Stomach (tissue), 19 donors: Measurements from ENCODE around the gene PRKX. TPM values are rescaled to one million over a fixed set of nuclear protein-coding genes. Genes with fewer than 3 reads are reported as not detected.

Experiments
- DNase-seq, 2 donors: peaks; one replicate each; pipeline versions ENCODE4 v3.0.0 to v3.0.0-alpha.2; 2013 to 2019
- H3K27ac ChIP-seq, 5 donors: fragments of 200-600 bp in 4 of 5; sonication (generic) in 4 of 5; one replicate each; pipeline ENCODE4 v1.5.1; 2013 to 2019; ENCODE audit warnings: mild to moderate bottlenecking in 1 of 5, moderate library complexity in 1 of 5
- H3K27me3 ChIP-seq, 3 donors: fragments of 200-600 bp; sonication (generic); one replicate each; pipeline ENCODE4 v1.5.1; 2017 to 2019; ENCODE audit warnings: mixed run types in 1 of 3
- H3K36me3 ChIP-seq, 4 donors: fragments of 200-600 bp; sonication (generic); 1 replicate in 3 of 4; 2 replicates in 1 of 4; pipeline ENCODE4 v1.5.1; 2016 to 2019
- H3K4me1 ChIP-seq, 4 donors: fragments of 200-600 bp; sonication (generic); one replicate each; pipeline ENCODE4 v1.5.1; 2016 to 2019
- H3K4me3 ChIP-seq, 4 donors: fragments of 200-600 bp; sonication (generic) in 3 of 4; one replicate each; pipeline ENCODE4 v1.5.1; 2016 to 2019; ENCODE audit warnings: mild to moderate bottlenecking in 1 of 4
- H3K9me3 ChIP-seq, 4 donors: fragments of 200-600 bp; sonication (generic); one replicate each; pipeline ENCODE4 v1.5.1; 2016 to 2019
- CTCF ChIP-seq, 7 experiments: fragments of 450-650 bp in 4 of 7; fragments of 200-600 bp in 3 of 7; sonication (generic) in 3 of 7; IDR thresholded peaks; one replicate each; pipeline ENCODE4 v1.5.1; 2016 to 2019; ENCODE audit warnings: antibody characterized with exemption in 7 of 7, control low read depth in 2 of 7, mild to moderate bottlenecking in 1 of 7
- EP300 ChIP-seq: sonication (generic); formaldehyde crosslinking; IDR thresholded peaks from one replicate; pipeline ENCODE4 v1.6.1; 2017; ENCODE audit warnings: antibody characterized with exemption
- POLR2A ChIP-seq, 4 donors: fragments of 450-650 bp; IDR thresholded peaks; one replicate each; pipeline ENCODE4 v1.6.1; 2016; ENCODE audit warnings: antibody characterized with exemption in 4 of 4, control low read depth in 2 of 4, mild to moderate bottlenecking in 1 of 4, moderate library complexity in 1 of 4
- POLR2AphosphoS5 ChIP-seq, 3 donors: sonication (generic); formaldehyde crosslinking; IDR thresholded peaks; one replicate each; pipeline ENCODE4 v1.6.1; 2016; ENCODE audit warnings: antibody characterized with exemption in 3 of 3
- WGBS, 5 donors: extraction: QIAGEN DNeasy Blood & Tissue Kit in 3 of 5; methylation state at CpG; one replicate each; pipeline versions ENCODE4 v1.1.5 to v1.1.7; 2013 to 2018; 5-methylcytosine and 5-hydroxymethylcytosine counted together
- intact Hi-C: fragments of 100-400 bp; cut with DNase I; formaldehyde crosslinking; loops from one replicate; pipeline ENCODE4 v1.15.1; 2023; ENCODE audit warnings: low total_unique reads
- long read RNA-seq, 10 donors: transcript quantifications; one replicate each; lab custom pipeline, GENCODE V29; 2026
- polyA plus RNA-seq, 3 donors: library from polyadenylated mRNA; stranded (reverse); fragments of 200-250 nt; gene quantifications; one replicate each; pipeline ENCODE4 v1.2.3, GENCODE V29; 2013
- total RNA-seq, 5 donors: library from RNA; depleted of rRNA; stranded (reverse); fragments of >200 nt; gene quantifications; one replicate each; pipeline versions ENCODE4 v1.1.0 to v1.2.3, GENCODE V29; 2014 to 2016
- donor health status: healthy with polysubstance abuse.
- donor health status: Bipolar disorder and iron deficiency.
- donor health status: healthy.

The PRKX gene
- total RNA-seq = 10 to 100 TPM in 2 of 5 donors, 1 to 10 TPM in 3; 8.6 to 56.5 (median 9.9) TPM
- polyA plus RNA-seq = 1 to 10 TPM; 2.4 to 4.3 (median 3.0) TPM
- long read RNA-seq, donor 1 = 0 reads
- long read RNA-seq, donor 2, full-length matches to known transcripts = 2 of 2 reads
- long read RNA-seq, donor 2, partial matches to known transcripts = 0 of 2 reads
- long read RNA-seq, donor 2, other reads (novel, unspliced or antisense) = 0 of 2 reads
- long read RNA-seq, donor 3 = 0 reads
- long read RNA-seq, donor 4 = 0 reads
- long read RNA-seq, donor 5, full-length matches to known transcripts = 1 of 1 reads
- long read RNA-seq, donor 5, partial matches to known transcripts = 0 of 1 reads
- long read RNA-seq, donor 5, other reads (novel, unspliced or antisense) = 0 of 1 reads
- long read RNA-seq, donor 6, full-length matches to known transcripts = 3 of 3 reads
- long read RNA-seq, donor 6, partial matches to known transcripts = 0 of 3 reads
- long read RNA-seq, donor 6, other reads (novel, unspliced or antisense) = 0 of 3 reads
- long read RNA-seq, donor 7 = 0 reads
- long read RNA-seq, donor 8, full-length matches to known transcripts = 2 of 2 reads
- long read RNA-seq, donor 8, partial matches to known transcripts = 0 of 2 reads
- long read RNA-seq, donor 8, other reads (novel, unspliced or antisense) = 0 of 2 reads
- long read RNA-seq, donor 9 = 0 reads
- long read RNA-seq, donor 10 = 0 reads

GRCh38 chrX:3713225-3713936 lies at the start of gene PRKX:
Gene PRKX (minus strand): TSS chrX:3713649. CDS start chrX:3713253, 396 bp downstream.
- Histone ChIP-seq H3K4me3 (peak within 1 kb of the TSS; percentile 64 to 81 (median 74)), H3K27me3 (peaks cover 0 to 14% (median 0%) of the 10 kb centered on the region in 3 donors), H3K4me1 (peaks cover 0 to 23% (median 8%) of the 10 kb centered on the region in 4 donors), H3K36me3 (no peaks in the 10 kb centered on the region), H3K27ac (peak within 1 kb of the TSS; percentile 68 to 86 (median 80)), H3K9me3 (no peaks in the 10 kb centered on the region)
- peak; percentile 63 to 90 for DNase-seq
- no peak for TF ChIP-seq POLR2AphosphoS5 (IDR thresholded peaks at IDR 0.05)
- TF ChIP-seq EP300 = no peak
- intact Hi-C loops = no loop called here
- 0 to 1% (median 1%) methylated on average over 21 to 64 of the region's 97 CpGs; no CpG with 5 or more reads in 1 of the 5 donors for WGBS, 5 donors

DNA sequence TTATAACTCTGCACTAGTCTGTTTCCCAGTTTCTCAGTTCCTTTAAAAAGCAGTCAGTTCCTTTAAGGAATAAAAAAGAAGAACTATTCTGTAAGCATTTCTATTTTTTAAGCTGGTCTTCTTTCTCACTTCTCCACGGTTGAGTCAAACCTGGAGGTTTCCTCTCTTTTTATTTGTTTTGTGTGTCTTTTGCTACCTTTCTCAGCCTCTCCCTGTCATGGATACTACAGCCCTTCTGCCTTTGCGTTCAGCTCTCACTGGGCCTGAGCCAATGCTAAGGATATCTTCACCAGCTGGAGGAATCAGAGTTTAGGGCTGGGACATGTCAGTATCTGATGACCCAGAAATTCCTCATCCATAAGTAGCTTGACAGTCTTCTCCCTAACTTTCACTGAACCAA lies 49.7 kb upstream of the PRKX start:
- Histone ChIP-seq H3K27ac (no peak overlapping the region), H3K9me3 (no peaks in the 10 kb centered on the region), H3K27me3 (no peaks in the 10 kb centered on the region), H3K4me3 (no peak overlapping the region), H3K4me1 (no peaks in the 10 kb centered on the region), H3K36me3 (no peaks in the 10 kb centered on the region)
- TF ChIP-seq POLR2AphosphoS5 (IDR thresholded peaks at IDR 0.05) = no peak
- TF ChIP-seq EP300 = no peak
- no peak for TF ChIP-seq POLR2A (IDR thresholded peaks at IDR 0.05)
- no peak for TF ChIP-seq CTCF (IDR thresholded peaks at IDR 0.05)
- DNase-seq = no peak
- intact Hi-C loops = no loop called here
- WGBS, 5 donors = 34 to 64% (median 48%) methylated on average over 2 of the region's 2 CpGs

DNA sequence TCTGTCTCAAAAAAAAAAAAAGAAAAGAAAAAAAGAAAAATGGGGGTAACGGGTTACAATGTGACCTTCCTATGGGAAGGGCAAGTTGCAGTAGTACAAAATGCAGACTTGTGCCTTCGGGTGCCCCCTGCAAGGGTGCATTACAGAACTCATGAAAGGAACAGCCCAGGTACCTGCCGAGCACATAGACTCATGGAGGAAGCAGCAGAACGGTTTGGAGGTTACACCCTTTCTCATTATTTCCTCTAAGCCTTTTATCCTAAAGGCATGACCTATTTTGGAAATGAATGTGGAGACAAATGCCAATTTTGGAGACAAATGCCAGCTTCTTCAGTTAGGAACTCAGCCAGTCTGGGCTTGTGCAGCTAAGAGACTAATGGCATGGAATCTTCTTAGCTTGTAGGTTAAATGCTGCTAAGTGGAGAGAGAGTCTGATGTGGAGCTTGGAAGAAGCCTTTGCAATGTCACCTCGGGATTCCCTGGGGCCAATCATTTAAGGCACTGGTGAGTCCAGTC lies 44.1 kb upstream of the PRKX start:
- no peaks in the 10 kb centered on the region for H3K36me3 ChIP-seq
- no peaks in the 10 kb centered on the region for H3K9me3 ChIP-seq
- TF ChIP-seq CTCF (IDR thresholded peaks at IDR 0.05) = no peak
- TF ChIP-seq EP300 = no peak
- no peak for TF ChIP-seq POLR2A (IDR thresholded peaks at IDR 0.05)
- TF ChIP-seq POLR2AphosphoS5 (IDR thresholded peaks at IDR 0.05) = no peak
- H3K27me3 ChIP-seq = no peaks in the 10 kb centered on the region
- intact Hi-C loops = no loop called here
- no peak overlapping the region for H3K4me3 ChIP-seq
- peak in 1 of 2 donors; percentile 6 for DNase-seq
- 67 to 81% (median 72%) methylated on average over 4 to 5 of the region's 5 CpGs for WGBS, 5 donors
- H3K4me1 ChIP-seq = no peaks in the 10 kb centered on the region
- no peak overlapping the region for H3K27ac ChIP-seq

GRCh38 chrX:3748052-3748559 lies 34.7 kb upstream of the PRKX start:
- Histone ChIP-seq H3K27ac (no peak overlapping the region), H3K4me3 (no peak overlapping the region), H3K9me3 (no peaks in the 10 kb centered on the region), H3K4me1 (no peaks in the 10 kb centered on the region), H3K27me3 (no peaks in the 10 kb centered on the region), H3K36me3 (no peaks in the 10 kb centered on the region)
- intact Hi-C loops = no loop called here
- 44 to 59% (median 51%) methylated on average over 3 of the region's 3 CpGs for WGBS, 5 donors
- TF ChIP-seq EP300 (no peak), POLR2A (IDR thresholded peaks at IDR 0.05) (no peak), POLR2AphosphoS5 (IDR thresholded peaks at IDR 0.05) (no peak), CTCF (IDR thresholded peaks at IDR 0.05) (no peak)
- no peak for DNase-seq
